ENCODE measurements around the gene MMRN2.

- TF ChIP-seq CTCF (conservative IDR thresholded peaks at IDR 0.05 in 1 of 2, IDR thresholded peaks at IDR 0.05 in 1 of 2; ENCODE audit: extremely low read depth in 1 of 2, insufficient read depth in 1 of 2, low read depth in 1 of 2, low read length in 2 of 2) (no peak), EZH2 (IDR thresholded peaks at IDR 0.05; ENCODE audit: borderline replicate concordance, low read length) (no peak)
These were observed 2.5 kb downstream of the MMRN2 start for GRCh38 chr10:86954681-86955500.
